Measurements from ENCODE around the gene NLRP6. TPM values are rescaled to one million over a fixed set of nuclear protein-coding genes. Genes with fewer than 3 reads are reported as not detected.

The NLRP6 gene
- polyA plus RNA-seq, 1 of the 3 experiments (the other 2 are of a cell fraction): not detected

GRCh38 chr11:285021-285893 lies 7.0 kb downstream of the NLRP6 start:
- peaks cover 26% of the 10 kb centered on the region for H3K27me3 ChIP-seq (ENCODE audit: insufficient read depth)
- H3K36me3 ChIP-seq (replicated peaks in 1 of 2; ENCODE audit: control insufficient read depth in 1 of 2, insufficient read depth in 2 of 2, low read length in 1 of 2): no peaks in the 10 kb centered on the region
- DNase-seq: peak; percentile 25
- H3K9ac ChIP-seq: no peak overlapping the region
- POLR2A ChIA-PET: no interaction called here
- H3K4me3 ChIP-seq (ENCODE audit: low read depth in 2 of 2, low read length in 1 of 2): no peak overlapping the region
- H4K20me1 ChIP-seq (ENCODE audit: insufficient read depth): no peaks in the 10 kb centered on the region
- H3K79me2 ChIP-seq (ENCODE audit: insufficient read depth): no peaks in the 10 kb centered on the region
- H3K9me2 ChIP-seq: no peaks in the 10 kb centered on the region
- no peak overlapping the region for H3K4me2 ChIP-seq
- H3K4me1 ChIP-seq (ENCODE audit: control insufficient read depth in 1 of 2, insufficient read depth in 2 of 2, low read depth in 1 of 2, low read length in 1 of 2): peaks cover 0 to 9% of the 10 kb centered on the region in 2 experiments; a peak in 1 of 4 replicates
- H2AFZ ChIP-seq (ENCODE audit: low read depth): no peak overlapping the region
- H3K27ac ChIP-seq (ENCODE audit: low read depth in 2 of 2, low read length in 1 of 2): no peak overlapping the region
- no peaks in the 10 kb centered on the region for H3F3A ChIP-seq (replicated peaks; ENCODE audit: insufficient read depth)
- CTCF ChIA-PET: interaction anchor here (0.6 to 2.0 kb wide), 4 partner anchors 24 to 234 kb away, joined by 3 to 4 read pairs (median 4); no protein-coding TSS in a partner anchor
- WGBS (ENCODE audit: low lambda C conversion rate): 78% methylated on average over 19 of the region's 29 CpGs
- H3K9me3 ChIP-seq: no peaks in the 10 kb centered on the region
- TF ChIP-seq, protein P1, sequence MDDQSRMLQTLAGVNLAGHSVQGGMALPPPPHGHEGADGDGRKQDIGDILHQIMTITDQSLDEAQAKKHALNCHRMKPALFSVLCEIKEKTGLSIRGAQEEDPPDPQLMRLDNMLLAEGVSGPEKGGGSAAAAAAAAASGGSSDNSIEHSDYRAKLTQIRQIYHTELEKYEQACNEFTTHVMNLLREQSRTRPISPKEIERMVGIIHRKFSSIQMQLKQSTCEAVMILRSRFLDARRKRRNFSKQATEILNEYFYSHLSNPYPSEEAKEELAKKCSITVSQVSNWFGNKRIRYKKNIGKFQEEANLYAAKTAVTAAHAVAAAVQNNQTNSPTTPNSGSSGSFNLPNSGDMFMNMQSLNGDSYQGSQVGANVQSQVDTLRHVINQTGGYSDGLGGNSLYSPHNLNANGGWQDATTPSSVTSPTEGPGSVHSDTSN (IDR thresholded peaks at IDR 0.05): no peak
- TF ChIP-seq NFIC (IDR thresholded peaks at IDR 0.05; ENCODE audit: borderline replicate concordance): no peak
- TF ChIP-seq TCF12 (IDR thresholded peaks at IDR 0.05): no peak
- no peak for TF ChIP-seq FOXJ3 (CRISPR knock-in tag; IDR thresholded peaks at IDR 0.05)
- TF ChIP-seq NRF1 (IDR thresholded peaks at IDR 0.05; ENCODE audit: low read depth, low read length): no peak
- TF ChIP-seq FOSL2 (IDR thresholded peaks at IDR 0.05; ENCODE audit: borderline replicate concordance, low read depth): no peak
- no peak for TF ChIP-seq FOXM1 (IDR thresholded peaks at IDR 0.05; ENCODE audit: low read depth)
- no peak for TF ChIP-seq RFX5 (IDR thresholded peaks at IDR 0.05; ENCODE audit: low read length)
- no peak for TF ChIP-seq MEF2A (IDR thresholded peaks at IDR 0.05; ENCODE audit: borderline replicate concordance, low read depth)
- TF ChIP-seq CHD2 (IDR thresholded peaks at IDR 0.05; ENCODE audit: low read length, partially characterized antibody): no peak
- TF ChIP-seq YY1 (IDR thresholded peaks at IDR 0.05; ENCODE audit: low read depth): no peak

- no peaks in the 10 kb centered on the region for H3K9me3 ChIP-seq
- H3K79me2 ChIP-seq (ENCODE audit: insufficient read depth): no peaks in the 10 kb centered on the region
- no peak overlapping the region for H2AFZ ChIP-seq (ENCODE audit: low read depth)
- no peak overlapping the region for H3K4me3 ChIP-seq (ENCODE audit: low read depth in 2 of 2, low read length in 1 of 2)
- CTCF ChIA-PET: interaction anchor here (0.8 to 2.0 kb wide), 2 partner anchors 16 to 233 kb away, joined by 3 to 4 read pairs; no protein-coding TSS in a partner anchor
- H3K36me3 ChIP-seq (replicated peaks in 1 of 2; ENCODE audit: control insufficient read depth in 1 of 2, insufficient read depth in 2 of 2, low read length in 1 of 2): no peaks in the 10 kb centered on the region
- peaks cover 20% of the 10 kb centered on the region for H3K27me3 ChIP-seq (ENCODE audit: insufficient read depth)
- H3K27ac ChIP-seq (ENCODE audit: low read depth in 2 of 2, low read length in 1 of 2): no peak overlapping the region
- WGBS (ENCODE audit: low lambda C conversion rate): 51% methylated on average over 7 of the region's 8 CpGs
- no peak overlapping the region for H3K9ac ChIP-seq
- H3F3A ChIP-seq (replicated peaks; ENCODE audit: insufficient read depth): no peaks in the 10 kb centered on the region
- H3K9me2 ChIP-seq: no peaks in the 10 kb centered on the region
- no peaks in the 10 kb centered on the region for H4K20me1 ChIP-seq (ENCODE audit: insufficient read depth)
- no peak overlapping the region for H3K4me2 ChIP-seq
- POLR2A ChIA-PET: no interaction called here
- peak; percentile 33 for DNase-seq
- peaks cover 0 to 9% of the 10 kb centered on the region in 2 experiments; a peak in 1 of 4 replicates for H3K4me1 ChIP-seq (ENCODE audit: control insufficient read depth in 1 of 2, insufficient read depth in 2 of 2, low read depth in 1 of 2, low read length in 1 of 2)
- TF ChIP-seq, protein P2, sequence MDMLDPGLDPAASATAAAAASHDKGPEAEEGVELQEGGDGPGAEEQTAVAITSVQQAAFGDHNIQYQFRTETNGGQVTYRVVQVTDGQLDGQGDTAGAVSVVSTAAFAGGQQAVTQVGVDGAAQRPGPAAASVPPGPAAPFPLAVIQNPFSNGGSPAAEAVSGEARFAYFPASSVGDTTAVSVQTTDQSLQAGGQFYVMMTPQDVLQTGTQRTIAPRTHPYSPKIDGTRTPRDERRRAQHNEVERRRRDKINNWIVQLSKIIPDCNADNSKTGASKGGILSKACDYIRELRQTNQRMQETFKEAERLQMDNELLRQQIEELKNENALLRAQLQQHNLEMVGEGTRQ (IDR thresholded peaks at IDR 0.05; ENCODE audit: borderline replicate concordance, low read depth, low read length): no peak
- TF ChIP-seq NRF1 (IDR thresholded peaks at IDR 0.05; ENCODE audit: low read depth, low read length) (no peak), MXI1 (IDR thresholded peaks at IDR 0.05; ENCODE audit: low read depth, low read length) (no peak), NFIC (IDR thresholded peaks at IDR 0.05; ENCODE audit: borderline replicate concordance) (no peak), EP300 (IDR thresholded peaks at IDR 0.05; ENCODE audit: borderline replicate concordance in 1 of 2, low read depth in 1 of 2, low read length in 1 of 2) (no peak), USF1 (IDR thresholded peaks at IDR 0.05; ENCODE audit: borderline replicate concordance, low read depth) (no peak), IRF3 (IDR thresholded peaks at IDR 0.05; ENCODE audit: low read depth, low read length) (no peak), ELF1 (IDR thresholded peaks at IDR 0.05) (no peak), TCF12 (IDR thresholded peaks at IDR 0.05) (no peak), JUND (IDR thresholded peaks at IDR 0.05) (no peak), POLR2AphosphoS5 (IDR thresholded peaks at IDR 0.05; ENCODE audit: low read depth, low read length) (no peak), RAD21 (IDR thresholded peaks at IDR 0.05; ENCODE audit: low read length) (no peak)
- TF ChIP-seq, protein P1 (IDR thresholded peaks at IDR 0.05): no peak
- TF ChIP-seq, protein P3, sequence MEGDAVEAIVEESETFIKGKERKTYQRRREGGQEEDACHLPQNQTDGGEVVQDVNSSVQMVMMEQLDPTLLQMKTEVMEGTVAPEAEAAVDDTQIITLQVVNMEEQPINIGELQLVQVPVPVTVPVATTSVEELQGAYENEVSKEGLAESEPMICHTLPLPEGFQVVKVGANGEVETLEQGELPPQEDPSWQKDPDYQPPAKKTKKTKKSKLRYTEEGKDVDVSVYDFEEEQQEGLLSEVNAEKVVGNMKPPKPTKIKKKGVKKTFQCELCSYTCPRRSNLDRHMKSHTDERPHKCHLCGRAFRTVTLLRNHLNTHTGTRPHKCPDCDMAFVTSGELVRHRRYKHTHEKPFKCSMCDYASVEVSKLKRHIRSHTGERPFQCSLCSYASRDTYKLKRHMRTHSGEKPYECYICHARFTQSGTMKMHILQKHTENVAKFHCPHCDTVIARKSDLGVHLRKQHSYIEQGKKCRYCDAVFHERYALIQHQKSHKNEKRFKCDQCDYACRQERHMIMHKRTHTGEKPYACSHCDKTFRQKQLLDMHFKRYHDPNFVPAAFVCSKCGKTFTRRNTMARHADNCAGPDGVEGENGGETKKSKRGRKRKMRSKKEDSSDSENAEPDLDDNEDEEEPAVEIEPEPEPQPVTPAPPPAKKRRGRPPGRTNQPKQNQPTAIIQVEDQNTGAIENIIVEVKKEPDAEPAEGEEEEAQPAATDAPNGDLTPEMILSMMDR (IDR thresholded peaks at IDR 0.05): no peak
These were observed 7.7 kb downstream of the NLRP6 start for GRCh38 chr11:285894-286220.

All from SK-N-SH (cell line).